ENCODE data around the gene ULK4.

DNA sequence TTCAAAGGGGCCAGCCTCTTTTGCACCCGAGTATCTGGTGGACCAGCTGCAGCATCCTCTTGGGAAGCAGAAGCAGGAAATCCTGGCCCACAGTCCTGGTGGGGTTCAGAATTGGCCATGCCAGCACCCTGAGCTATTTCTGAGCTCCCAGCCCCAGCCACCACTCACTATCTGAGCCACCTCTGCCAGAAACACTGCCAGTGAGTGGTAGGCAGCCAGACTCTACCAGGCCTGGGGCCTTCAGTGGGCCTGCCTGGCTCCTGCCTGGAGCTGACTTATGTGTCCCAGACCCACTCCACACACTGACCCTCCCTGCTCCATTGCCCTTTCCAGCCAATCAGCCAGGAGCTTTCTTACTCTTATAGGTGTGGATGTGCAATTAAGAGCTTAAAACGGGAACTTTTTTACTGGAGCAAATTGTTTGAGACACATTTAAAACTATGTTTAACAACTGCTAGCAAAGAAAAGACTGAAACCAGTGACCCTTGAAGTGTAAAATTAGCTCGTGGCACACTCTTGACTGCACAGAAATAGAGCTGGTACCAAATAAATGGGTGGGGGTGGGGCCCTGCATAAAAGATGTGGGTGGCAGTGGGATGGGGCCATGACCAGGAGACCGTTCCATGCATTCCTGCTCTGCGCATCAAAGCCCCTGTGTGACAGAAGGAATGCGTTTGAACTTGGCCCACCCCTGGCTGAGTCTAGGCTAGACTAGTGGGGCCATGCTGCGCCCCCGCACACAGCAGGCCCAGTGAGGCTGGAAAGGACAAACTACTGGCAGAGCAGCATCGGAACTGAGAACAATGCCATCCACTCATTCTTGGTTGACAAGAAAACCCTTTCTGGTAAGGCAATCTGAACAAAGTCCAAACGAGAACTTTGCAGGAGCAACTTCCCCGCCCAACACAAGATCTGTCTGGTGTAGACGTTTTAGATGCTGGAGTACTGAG is 714.6 kb downstream of the ULK4 start:
- TF ChIP-seq, protein P1, sequence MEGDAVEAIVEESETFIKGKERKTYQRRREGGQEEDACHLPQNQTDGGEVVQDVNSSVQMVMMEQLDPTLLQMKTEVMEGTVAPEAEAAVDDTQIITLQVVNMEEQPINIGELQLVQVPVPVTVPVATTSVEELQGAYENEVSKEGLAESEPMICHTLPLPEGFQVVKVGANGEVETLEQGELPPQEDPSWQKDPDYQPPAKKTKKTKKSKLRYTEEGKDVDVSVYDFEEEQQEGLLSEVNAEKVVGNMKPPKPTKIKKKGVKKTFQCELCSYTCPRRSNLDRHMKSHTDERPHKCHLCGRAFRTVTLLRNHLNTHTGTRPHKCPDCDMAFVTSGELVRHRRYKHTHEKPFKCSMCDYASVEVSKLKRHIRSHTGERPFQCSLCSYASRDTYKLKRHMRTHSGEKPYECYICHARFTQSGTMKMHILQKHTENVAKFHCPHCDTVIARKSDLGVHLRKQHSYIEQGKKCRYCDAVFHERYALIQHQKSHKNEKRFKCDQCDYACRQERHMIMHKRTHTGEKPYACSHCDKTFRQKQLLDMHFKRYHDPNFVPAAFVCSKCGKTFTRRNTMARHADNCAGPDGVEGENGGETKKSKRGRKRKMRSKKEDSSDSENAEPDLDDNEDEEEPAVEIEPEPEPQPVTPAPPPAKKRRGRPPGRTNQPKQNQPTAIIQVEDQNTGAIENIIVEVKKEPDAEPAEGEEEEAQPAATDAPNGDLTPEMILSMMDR (conservative IDR thresholded peaks at IDR 0.05; ENCODE audit: low read depth, low read length), result no peak
- TF ChIP-seq POLR2A (IDR thresholded peaks at IDR 0.05; ENCODE audit: low read depth, low read length) (no peak), SMC3 (IDR thresholded peaks at IDR 0.05; ENCODE audit: low read depth, low read length) (no peak), CEBPB (IDR thresholded peaks at IDR 0.05; ENCODE audit: low read depth, low read length) (no peak), MAFK (IDR thresholded peaks at IDR 0.05; ENCODE audit: low read depth, low read length) (no peak), RAD21 (IDR thresholded peaks at IDR 0.05; ENCODE audit: low read length) (no peak), BHLHE40 (IDR thresholded peaks at IDR 0.05; ENCODE audit: low read depth, low read length) (no peak), CHD1 (IDR thresholded peaks at IDR 0.05; ENCODE audit: low read depth, low read length) (no peak)
- TF ChIP-seq, protein P2, sequence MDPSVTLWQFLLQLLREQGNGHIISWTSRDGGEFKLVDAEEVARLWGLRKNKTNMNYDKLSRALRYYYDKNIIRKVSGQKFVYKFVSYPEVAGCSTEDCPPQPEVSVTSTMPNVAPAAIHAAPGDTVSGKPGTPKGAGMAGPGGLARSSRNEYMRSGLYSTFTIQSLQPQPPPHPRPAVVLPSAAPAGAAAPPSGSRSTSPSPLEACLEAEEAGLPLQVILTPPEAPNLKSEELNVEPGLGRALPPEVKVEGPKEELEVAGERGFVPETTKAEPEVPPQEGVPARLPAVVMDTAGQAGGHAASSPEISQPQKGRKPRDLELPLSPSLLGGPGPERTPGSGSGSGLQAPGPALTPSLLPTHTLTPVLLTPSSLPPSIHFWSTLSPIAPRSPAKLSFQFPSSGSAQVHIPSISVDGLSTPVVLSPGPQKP (IDR thresholded peaks at IDR 0.05; ENCODE audit: borderline replicate concordance, low read depth, low read length), result no peak
- TF ChIP-seq, protein P3, sequence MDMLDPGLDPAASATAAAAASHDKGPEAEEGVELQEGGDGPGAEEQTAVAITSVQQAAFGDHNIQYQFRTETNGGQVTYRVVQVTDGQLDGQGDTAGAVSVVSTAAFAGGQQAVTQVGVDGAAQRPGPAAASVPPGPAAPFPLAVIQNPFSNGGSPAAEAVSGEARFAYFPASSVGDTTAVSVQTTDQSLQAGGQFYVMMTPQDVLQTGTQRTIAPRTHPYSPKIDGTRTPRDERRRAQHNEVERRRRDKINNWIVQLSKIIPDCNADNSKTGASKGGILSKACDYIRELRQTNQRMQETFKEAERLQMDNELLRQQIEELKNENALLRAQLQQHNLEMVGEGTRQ (IDR thresholded peaks at IDR 0.05; ENCODE audit: low read depth, low read length), result no peak
